GM18951 (cell line): ENCODE data around the gene IRF4.
"Not testable (repeated sequence)": the region's sequence is repeated elsewhere in the genome, so short reads cannot be mapped to it uniquely, and the experiment has no call there.

ENCODE experiments used
- POLR2A ChIP-seq: IDR thresholded peaks from 4 replicates; pipeline ENCODE4 v1.6.1; 2011; ENCODE audit warnings: mild to moderate bottlenecking; ENCODE audit not compliant: insufficient read length, insufficient read depth; ENCODE audit errors: extremely low read depth
- in situ Hi-C: fragments of 300-500 bp; cut with MboI; formaldehyde crosslinking; loops from one replicate; pipeline ENCODE4 v1.12.0; 2022; ENCODE audit warnings: low sequenced_read_pairs, mixed read lengths, inconsistent platforms; ENCODE audit not compliant: unreplicated experiment

Gene IRF4

DNA sequence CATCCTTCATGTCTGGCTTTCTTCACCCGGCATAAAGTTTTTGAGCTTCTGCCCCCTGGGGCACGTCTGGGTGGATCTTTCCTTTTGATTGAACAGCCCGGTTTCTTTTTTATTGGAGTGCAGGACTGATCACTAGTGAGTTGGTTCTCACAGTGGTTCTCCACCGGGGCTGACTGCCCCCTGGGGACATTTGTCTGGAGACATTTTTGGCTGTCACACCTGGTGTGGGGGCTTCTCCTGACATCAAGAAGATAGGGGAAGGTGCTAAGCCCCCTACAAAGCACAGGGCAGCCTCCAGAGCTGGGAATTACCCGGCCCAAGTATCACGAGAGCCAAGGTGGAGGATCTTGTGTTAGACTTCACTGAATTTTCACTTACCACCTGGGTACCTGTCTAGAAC is 25.7 kb upstream of the IRF4 start:
- in situ Hi-C loops = no loop called here
- TF ChIP-seq POLR2A = no peak

DNA sequence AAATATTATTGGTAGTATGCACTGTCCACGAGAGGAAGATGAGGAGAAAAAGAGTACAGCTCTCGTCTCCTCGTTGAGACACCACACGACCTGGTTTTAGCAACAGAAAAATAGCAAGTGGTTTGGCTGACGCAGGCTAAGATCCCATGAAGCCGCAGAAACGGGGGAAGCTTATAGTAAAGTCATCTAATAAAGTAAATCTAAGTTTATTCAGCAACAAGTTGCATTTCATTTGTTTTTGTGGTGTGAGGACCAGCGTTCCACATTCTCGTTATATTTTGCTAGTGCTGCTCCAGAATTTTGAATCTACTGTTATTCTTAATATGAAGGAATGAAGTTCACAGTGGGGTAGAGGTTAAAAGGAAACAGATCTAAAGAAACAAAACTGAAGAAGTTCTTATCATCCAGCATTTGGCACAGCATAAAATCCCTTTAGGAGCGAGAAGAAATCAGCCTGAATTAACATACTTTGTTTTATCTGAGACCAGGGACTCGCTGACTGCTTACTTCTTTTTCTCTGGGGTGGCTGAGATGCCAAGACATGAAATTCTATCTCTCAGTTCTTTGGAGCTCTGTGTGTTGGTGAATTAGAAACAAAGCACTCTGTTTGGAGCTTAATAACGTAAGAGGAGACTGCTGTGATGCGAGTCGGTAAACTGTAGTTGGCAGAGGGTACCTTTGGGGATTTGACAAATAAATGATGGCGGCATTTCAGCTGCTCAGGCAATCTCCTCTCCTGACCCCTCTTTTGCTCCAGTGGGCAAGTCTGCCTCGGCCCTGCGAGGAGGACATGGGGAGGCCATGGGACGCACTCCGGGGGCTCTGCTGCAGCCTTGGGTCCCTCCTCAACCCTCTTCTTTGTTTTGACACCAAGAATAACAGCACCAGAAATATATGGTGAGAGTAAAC is 24.9 kb upstream of the IRF4 start:
- in situ Hi-C loops = no loop called here
- no peak for TF ChIP-seq POLR2A

GRCh38 chr6:367298-367794 is 24.2 kb upstream of the IRF4 start:
- TF ChIP-seq POLR2A = no peak
- in situ Hi-C loops = no loop called here

DNA sequence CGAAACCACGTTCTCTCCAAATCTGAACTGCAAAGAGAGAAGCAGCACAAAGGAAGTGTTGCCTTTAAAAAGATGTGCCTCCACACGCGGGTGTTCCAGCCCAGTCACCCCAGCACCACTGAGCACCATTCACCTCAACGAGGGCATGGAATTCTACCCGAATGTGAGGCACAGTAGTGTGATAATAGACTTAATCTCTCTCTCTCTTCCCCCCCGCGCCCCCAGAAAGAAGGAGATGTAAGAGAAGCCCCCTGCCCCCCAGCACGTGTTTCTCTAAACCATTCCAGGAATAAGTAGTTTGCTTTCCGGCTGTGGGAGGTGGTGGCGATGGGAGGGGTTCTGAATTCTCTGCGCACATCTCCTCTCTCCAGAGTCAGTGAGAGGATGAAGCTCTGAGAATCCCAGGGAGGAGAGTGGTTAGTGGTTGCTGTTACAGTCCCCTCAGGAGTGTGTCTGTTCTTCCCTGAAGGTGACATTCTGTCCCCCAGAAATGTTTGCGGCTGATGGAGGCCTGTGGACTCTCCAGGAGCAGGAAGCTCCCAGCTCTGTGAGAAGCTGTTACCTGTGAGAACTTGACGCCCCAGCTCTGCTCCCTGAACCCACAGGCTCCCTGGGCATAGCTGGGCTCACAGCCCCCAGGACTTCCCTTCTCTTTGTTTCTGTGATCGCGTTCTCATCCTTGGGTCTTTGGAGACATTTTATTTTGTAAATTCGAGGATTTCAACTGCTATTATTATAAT is 23.5 kb upstream of the IRF4 start:
- TF ChIP-seq POLR2A = no peak

DNA sequence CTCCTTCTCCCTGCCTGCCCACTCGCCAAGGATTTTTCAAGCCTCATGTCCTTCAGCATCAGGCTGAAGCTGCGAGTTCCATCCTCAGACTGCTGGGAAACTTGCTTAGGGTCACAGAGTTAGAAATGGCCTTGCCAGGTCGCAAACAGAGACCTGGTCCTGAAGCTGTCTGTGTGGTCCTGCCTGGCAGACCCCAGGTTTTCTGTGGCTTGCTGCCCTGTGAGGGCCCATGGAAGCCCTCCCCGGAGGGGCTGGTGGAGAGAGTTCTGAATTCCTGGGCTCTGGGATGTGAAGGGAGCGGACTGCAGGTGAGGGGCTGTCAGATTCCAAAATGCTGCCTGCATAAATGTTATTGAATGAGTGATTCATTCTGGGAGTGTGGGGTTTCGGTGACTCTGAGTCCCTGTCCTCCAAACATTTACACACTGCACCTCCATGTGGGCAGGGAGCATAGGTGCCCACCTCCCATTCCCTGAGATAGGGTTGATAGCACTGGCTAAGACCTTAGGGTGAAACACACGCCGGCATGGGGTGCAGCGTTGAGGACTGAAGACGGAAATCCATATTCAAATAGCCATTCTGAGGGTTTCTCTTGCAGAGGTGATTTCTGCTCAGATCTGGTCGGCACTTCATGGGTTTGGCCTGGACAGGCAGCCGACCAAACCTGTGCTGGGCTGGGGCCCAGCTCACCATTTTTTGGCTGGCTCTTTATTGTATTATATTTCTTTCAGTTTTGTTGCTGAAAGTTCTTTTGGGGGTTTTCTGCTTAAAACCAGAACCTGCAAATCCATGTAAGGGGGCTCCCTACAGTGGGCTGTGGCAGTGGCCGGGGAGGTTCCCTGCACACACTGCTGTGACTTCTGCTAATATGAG is 21.8 kb upstream of the IRF4 start:
- TF ChIP-seq POLR2A = no peak
- in situ Hi-C loops = no loop called here

More for the DNA sequence above, 23.5 kb upstream of the IRF4 start:
- in situ Hi-C loops = no loop called here

DNA sequence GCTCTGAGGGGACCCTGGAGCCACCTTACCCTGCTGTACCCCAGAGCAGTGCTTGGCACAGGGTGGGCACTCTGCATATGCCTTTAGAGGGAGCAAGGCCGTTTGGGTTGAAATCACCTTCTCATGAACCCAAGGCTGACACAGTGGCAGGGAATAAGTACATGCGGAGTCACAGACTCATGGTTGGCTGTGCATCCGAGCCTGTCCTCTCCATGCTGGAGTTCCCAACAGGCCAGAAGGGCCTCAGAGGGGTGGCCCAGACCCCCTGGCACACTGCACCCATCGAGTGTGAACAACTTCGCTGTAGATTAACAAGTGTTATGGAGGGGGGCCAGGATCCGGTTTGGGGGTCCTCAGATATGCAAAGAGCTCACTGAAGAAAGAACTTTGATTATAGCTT is 21.0 kb upstream of the IRF4 start:
- in situ Hi-C loops = no loop called here
- no peak for TF ChIP-seq POLR2A

- in situ Hi-C loops = not testable (repeated sequence)
Measured at GRCh38 chr6:371851-372250, 19.7 kb upstream of the IRF4 start.

DNA sequence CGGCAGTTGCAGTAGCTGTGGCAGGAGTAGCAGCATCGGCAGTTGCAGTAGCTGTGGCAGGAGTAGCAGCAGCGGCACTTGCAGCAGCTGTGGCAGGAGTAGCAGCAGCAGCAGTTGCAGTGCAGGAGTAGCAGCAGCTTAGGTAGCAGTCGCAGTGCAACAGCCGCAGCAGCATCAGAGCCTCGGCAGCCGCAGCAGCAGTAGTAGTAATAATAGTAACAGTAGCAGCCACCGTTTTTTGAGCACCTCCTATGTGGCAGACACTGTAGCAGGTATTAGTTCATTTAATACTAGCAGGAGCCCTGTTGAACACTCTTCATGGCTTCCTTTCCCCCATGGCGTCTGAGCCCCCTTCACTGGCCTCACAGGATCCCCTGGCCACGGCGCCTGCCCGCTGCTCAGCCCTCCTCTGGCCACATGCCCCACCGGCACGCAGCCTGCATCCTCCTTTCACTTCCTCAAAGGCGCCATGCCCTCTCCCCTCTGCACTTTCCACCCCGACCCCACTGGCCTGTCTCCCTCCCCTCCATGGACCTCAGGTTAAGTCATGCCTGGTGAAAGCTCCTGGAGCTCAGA is 19.1 kb upstream of the IRF4 start:
- no peak for TF ChIP-seq POLR2A
- in situ Hi-C loops = no loop called here

- no peak for TF ChIP-seq POLR2A
- in situ Hi-C loops = no loop called here
Measured at GRCh38 chr6:373031-373430, 18.5 kb upstream of the IRF4 start.

DNA sequence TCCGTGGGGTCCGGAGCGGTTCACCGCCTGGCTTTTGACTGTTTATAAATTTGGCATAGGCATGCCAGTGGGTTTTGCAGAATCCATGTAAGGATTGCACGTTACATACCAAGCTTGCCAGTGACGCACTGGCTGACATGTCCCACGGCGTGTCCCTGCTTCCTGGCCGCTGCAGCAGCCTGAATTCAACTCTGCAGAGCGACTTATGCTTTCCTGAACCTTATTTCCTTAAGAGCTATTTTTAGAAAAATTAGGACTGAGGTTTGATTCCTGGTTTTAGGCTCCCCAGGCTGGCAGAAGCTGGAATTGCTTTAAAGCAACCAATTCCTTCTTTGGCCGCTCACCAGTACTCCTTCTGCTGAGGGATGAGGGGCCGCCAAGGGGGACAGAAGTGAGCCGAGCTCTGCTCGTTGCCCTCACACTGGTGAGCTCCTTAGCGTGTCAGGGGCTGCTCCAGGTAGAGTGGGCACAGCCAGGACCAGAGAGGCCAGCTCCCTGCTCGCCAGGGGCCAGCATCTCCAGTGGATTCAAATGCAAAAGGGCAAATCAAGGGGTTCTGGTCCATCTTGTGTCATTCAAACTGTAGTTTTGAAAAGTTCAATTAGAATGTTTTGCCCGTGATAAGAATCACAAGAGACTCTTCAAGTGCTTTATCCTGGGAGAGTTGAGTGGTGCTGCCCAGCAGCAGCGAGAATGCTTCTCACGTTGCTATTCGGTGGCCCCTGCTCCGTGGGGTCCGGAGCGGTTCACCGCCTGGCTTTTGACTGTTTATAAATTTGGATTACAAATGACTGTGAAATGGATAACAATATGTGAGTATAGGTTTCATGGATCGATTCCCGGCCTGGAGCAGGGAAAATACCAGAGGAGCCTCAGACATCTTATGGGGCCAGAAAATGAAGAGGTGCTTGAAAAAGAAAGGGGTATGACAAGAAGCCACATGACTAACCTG is 17.5 kb upstream of the IRF4 start:
- in situ Hi-C loops = no loop called here

GRCh38 chr6:374956-375355 is 16.6 kb upstream of the IRF4 start:
- no peak for TF ChIP-seq POLR2A
- in situ Hi-C loops = no loop called here

More for the DNA sequence above, 17.5 kb upstream of the IRF4 start:
- TF ChIP-seq POLR2A = no peak
